B cell (primary cell): ENCODE measurements around the gene MBD6. TPM values are rescaled to one million over a fixed set of nuclear protein-coding genes. Genes with fewer than 3 reads are reported as not detected.
"Not testable (repeated sequence)": the region's sequence is repeated elsewhere in the genome, so short reads cannot be mapped to it uniquely, and the experiment has no call there.

Experiments
- ATAC-seq: fragments of 200-7000 bp; cut with Tn5 transposase; one replicate; pipeline ENCODE4 v1.10.0; 2021; ENCODE audit warnings: low read depth, mild to moderate bottlenecking, moderate number of reproducible peaks, moderate library complexity
- CTCF ChIA-PET: fragments of 350-600 bp; sonication (Branson Sonifier 250); formaldehyde crosslinking; loops from one replicate; lab custom pipeline; 2021; ENCODE audit warnings: antibody characterized with exemption, inconsistent platforms; lab: Charles Lee
- POLR2A ChIA-PET: fragments of 350-600 bp; sonication (Branson Sonifier 250); formaldehyde crosslinking; loops from one replicate; lab custom pipeline; 2021; ENCODE audit warnings: antibody characterized with exemption; lab: Charles Lee
- DNase-seq: peaks from one replicate; pipeline ENCODE4 v3.0.0; 2013
- H2AFZ ChIP-seq: 2 replicates; pipeline ENCODE4 v1.6.1; 2012; ENCODE audit warnings: mild to moderate bottlenecking, low read depth, low read length; ENCODE audit not compliant: insufficient read depth, poor library complexity, severe bottlenecking
- H3K27ac ChIP-seq, 2 donors: 1 replicate in 1 of 2; 2 replicates in 1 of 2; pipeline ENCODE4 v1.5.1; 2012 to 2013; ENCODE audit warnings: low read length in 2 of 2, mild to moderate bottlenecking in 2 of 2, moderate library complexity in 1 of 2
- H3K27me3 ChIP-seq, 4 experiments: fragments of 200-600 bp in 1 of 4; sonication (generic) in 1 of 4; replicated peaks in 1 of 4; 1 replicate in 2 of 4; 2 replicates in 2 of 4; pipeline versions ENCODE4 v1.6.1 to v1.7.0; 2013 to 2016; ENCODE audit warnings: low read length in 3 of 4, mild to moderate bottlenecking in 2 of 4, mixed read lengths in 1 of 4, moderate library complexity in 1 of 4; ENCODE audit not compliant: insufficient read depth in 4 of 4, control insufficient read depth in 3 of 4; ENCODE audit errors: control extremely low read depth in 1 of 4
- H3K36me3 ChIP-seq, 2 experiments: replicated peaks in 1 of 2; 1 replicate in 1 of 2; 2 replicates in 1 of 2; pipeline versions ENCODE4 v1.6.1 to v1.7.1; 2013; ENCODE audit warnings: low read length in 1 of 2; ENCODE audit not compliant: insufficient read depth in 2 of 2, control insufficient read depth in 1 of 2; ENCODE audit errors: control extremely low read depth in 1 of 2, extremely low read depth in 1 of 2
- H3K4me1 ChIP-seq, 2 donors: fragments of 200-600 bp in 1 of 2; sonication (generic) in 1 of 2; 1 replicate in 1 of 2; 2 replicates in 1 of 2; pipeline versions ENCODE4 v1.5.1 to v1.6.1; 2013 to 2017; ENCODE audit warnings: low read length in 2 of 2; ENCODE audit not compliant: control insufficient read depth in 2 of 2, insufficient read depth in 2 of 2
- H3K4me2 ChIP-seq: replicated peaks from 2 replicates; pipeline ENCODE3; 2012; ENCODE audit warnings: mild to moderate bottlenecking, low read depth, low read length; ENCODE audit not compliant: poor library complexity, severe bottlenecking
- H3K4me3 ChIP-seq, 5 experiments: fragments of 200-600 bp in 1 of 5; sonication (generic) in 1 of 5; 1 replicate in 3 of 5; 2 replicates in 2 of 5; pipeline versions ENCODE4 v1.5.1 to v1.7.0; 2011 to 2016; ENCODE audit warnings: low read length in 4 of 5, mild to moderate bottlenecking in 4 of 5, low read depth in 2 of 5, control low read depth in 1 of 5, moderate library complexity in 1 of 5; ENCODE audit not compliant: insufficient read depth in 1 of 5; ENCODE audit errors: control extremely low read depth in 1 of 5, extremely low read depth in 1 of 5
- H3K79me2 ChIP-seq: fragments of 200-600 bp; sonication (generic); one replicate; pipeline ENCODE4 v1.6.0; 2016; ENCODE audit warnings: low read length; ENCODE audit not compliant: control insufficient read depth, insufficient read depth
- H3K9ac ChIP-seq: fragments of 200-600 bp; sonication (generic); 2 replicates; pipeline ENCODE4 v1.6.1; 2017; ENCODE audit warnings: mild to moderate bottlenecking, low read length, moderate library complexity
- H3K9me3 ChIP-seq, 3 donors: one replicate each; pipeline versions ENCODE4 v1.6.1 to v1.7.1; 2013; ENCODE audit warnings: low read length in 2 of 3; ENCODE audit not compliant: control insufficient read depth in 2 of 3, insufficient read depth in 1 of 3; ENCODE audit errors: control extremely low read depth in 1 of 3
- H4K20me1 ChIP-seq: 2 replicates; pipeline ENCODE4 v1.6.0; 2012; ENCODE audit warnings: mild to moderate bottlenecking, low read length; ENCODE audit not compliant: insufficient read depth, control insufficient read depth, poor library complexity, severe bottlenecking
- H3K27ac Mint-ChIP-seq: one replicate; pipeline ENCODE4 v1.8.0; 2021; ENCODE audit warnings: mixed read lengths
- H3K27me3 Mint-ChIP-seq: one replicate; pipeline ENCODE4 v1.8.0; 2021; ENCODE audit warnings: mixed read lengths
- H3K4me1 Mint-ChIP-seq: one replicate; pipeline ENCODE4 v1.8.0; 2021; ENCODE audit warnings: mixed read lengths
- H3K4me3 Mint-ChIP-seq: one replicate; pipeline ENCODE4 v1.8.0; 2021; ENCODE audit warnings: mixed read lengths
- H3K9me3 Mint-ChIP-seq: one replicate; pipeline ENCODE4 v1.8.0; 2022; ENCODE audit warnings: mixed read lengths; ENCODE audit not compliant: insufficient read depth
- CTCF ChIP-seq: fragments of 200-600 bp; IDR thresholded peaks from one replicate; pipeline ENCODE4 v1.8.0; 2022; ENCODE audit warnings: antibody characterized with exemption, mild to moderate bottlenecking
- EZH2 ChIP-seq: IDR thresholded peaks from 2 replicates; pipeline ENCODE4 v1.6.1; 2012; ENCODE audit warnings: borderline replicate concordance, low read depth, mild to moderate bottlenecking, moderate library complexity, low read length; ENCODE audit not compliant: insufficient read depth, poor library complexity, severe bottlenecking
- WGBS: methylation state at CpG from one replicate; pipeline ENCODE4 v1.1.5; 2013; ENCODE audit warnings: missing lambda C conversion rate; ENCODE audit not compliant: insufficient coverage; 5-methylcytosine and 5-hydroxymethylcytosine counted together
- intact Hi-C: fragments of 100-400 bp; cut with micrococcal nuclease; formaldehyde crosslinking; loops from one replicate; pipeline ENCODE4 v1.10.0; 2022
- polyA plus RNA-seq: library from polyadenylated mRNA; depleted of rRNA; stranded (reverse); fragments of >200 nt; gene quantifications from 2 replicates; pipeline ENCODE4 v1.2.3, GENCODE V29; 2012
- total RNA-seq, 2 donors: library from RNA; stranded (reverse); fragments of 120-200 nt in 1 of 2; gene quantifications; 1 replicate in 1 of 2; 2 replicates in 1 of 2; pipeline versions ENCODE4 v1.2.3 to v1.2.4, GENCODE V29; 2013 to 2022

MBD6 gene
- total and polyA plus RNA-seq, 2 donors (not counting 1 experiment from before 2014, with no cell fraction given): 39.4 to 121 TPM

- no peaks in the 10 kb centered on the region for H3K9me3 Mint-ChIP-seq
These were observed 22.4 kb upstream of the MBD6 start for GRCh38 chr12:57500213-57500612.

DNA sequence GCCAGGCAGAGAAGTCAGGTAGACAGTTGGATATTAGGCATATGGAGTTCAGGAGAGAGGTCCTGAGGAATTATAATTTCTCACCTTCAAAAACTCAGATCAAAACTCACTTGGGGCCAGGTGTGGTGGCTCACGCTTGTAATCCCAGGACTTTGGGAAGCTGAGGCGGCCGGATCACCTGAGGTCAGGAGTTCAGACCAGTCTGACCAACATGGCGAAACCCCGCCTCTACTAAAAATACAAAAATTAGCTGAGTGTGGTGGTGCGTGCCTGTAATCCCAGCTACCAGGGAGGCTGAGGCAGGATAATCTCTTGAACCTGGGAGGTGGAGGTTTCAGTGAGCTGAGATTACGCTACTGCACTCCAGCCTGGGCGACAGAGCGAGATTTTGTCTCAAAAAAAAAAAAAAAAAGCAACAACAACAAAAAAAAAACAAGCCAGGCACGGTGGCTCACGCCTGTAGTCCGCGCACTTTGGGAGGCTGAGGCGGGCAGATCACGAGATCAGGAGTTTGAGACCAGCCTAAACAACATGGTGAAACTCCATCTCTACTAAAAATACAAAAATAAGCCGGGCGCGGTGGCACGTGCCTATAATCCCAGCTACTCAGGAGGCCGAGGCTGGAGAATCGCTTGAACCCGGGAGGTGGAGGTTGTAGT lies 20.2 kb upstream of the MBD6 start:
- WGBS: no CpG with 5 or more reads among the region's 22 CpGs
- peaks cover 32% of the 10 kb centered on the region for H3K79me2 ChIP-seq
- CTCF ChIA-PET, H3K9ac ChIP-seq, H3K4me2 ChIP-seq, H3K9me3 ChIP-seq, H3K27ac Mint-ChIP-seq, H3K4me3 ChIP-seq, H3K4me1 ChIP-seq, DNase-seq, H3K27me3 Mint-ChIP-seq, H3K4me3 Mint-ChIP-seq, intact Hi-C loops, H2AFZ ChIP-seq, H3K9me3 Mint-ChIP-seq, H3K27me3 ChIP-seq, H4K20me1 ChIP-seq, H3K27ac ChIP-seq, ATAC-seq, H3K4me1 Mint-ChIP-seq: not testable (repeated sequence)
- peaks cover 7 to 69% of the 10 kb centered on the region in 2 experiments for H3K36me3 ChIP-seq
- POLR2A ChIA-PET: interaction anchor here (0.6 to 1.0 kb wide), 3 partner anchors 10 to 23 kb away, joined by 4 to 5 read pairs (median 5); no protein-coding TSS in a partner anchor

More at GRCh38 chr12:57500213-57500612, 22.4 kb upstream of the MBD6 start:
- Histone ChIP-seq H4K20me1 (no peaks in the 10 kb centered on the region), H3K9ac (no peak overlapping the region), H2AFZ (no peak overlapping the region), H3K4me2 (no peak overlapping the region), H3K9me3 (no peaks in the 10 kb centered on the region), H3K4me1 (no peaks in the 10 kb centered on the region), H3K27ac (no peak overlapping the region), H3K79me2 (peaks cover 32% of the 10 kb centered on the region), H3K36me3 (peaks cover 7 to 71% of the 10 kb centered on the region in 2 experiments), H3K4me3 (no peak overlapping the region), H3K27me3 (no peaks in the 10 kb centered on the region)
- Mint-ChIP-seq H3K27ac (no peak overlapping the region), H3K4me3 (no peak overlapping the region), H3K4me1 (peaks cover 4% of the 10 kb centered on the region), H3K27me3 (no peaks in the 10 kb centered on the region)
- 98% methylated on average over 10 of the region's 11 CpGs for WGBS
- intact Hi-C loops: no loop called here
- ChIA-PET POLR2A (interaction anchor here (0.8 kb wide), 1 partner anchor 16 kb away, joined by 3 read pairs; no protein-coding TSS in a partner anchor), CTCF (no interaction called here)
- no peak for ATAC-seq
- no peak for TF ChIP-seq CTCF
- TF ChIP-seq EZH2: no peak
- no peak for DNase-seq

DNA sequence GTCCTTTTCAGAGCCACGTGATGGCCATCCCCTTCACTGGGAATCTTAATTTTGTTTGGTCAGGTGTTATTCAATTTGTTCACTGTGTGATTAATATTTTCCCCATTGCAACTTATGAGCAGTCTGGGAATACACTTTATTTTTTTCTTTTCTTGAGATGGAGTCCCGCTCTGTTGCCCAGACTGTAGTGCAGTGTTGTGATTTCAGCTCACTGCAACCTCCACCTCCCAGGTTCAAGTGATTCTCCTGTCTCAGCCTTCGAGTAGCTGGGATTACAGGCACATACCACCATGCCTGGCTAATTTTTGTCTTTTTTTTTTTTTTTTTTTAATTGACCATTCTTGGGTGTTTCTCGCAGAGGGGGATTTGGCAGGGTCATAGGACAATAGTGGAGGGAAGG lies 16.1 kb upstream of the MBD6 start:
- H3K27ac ChIP-seq, H3K4me3 ChIP-seq, H3K9ac ChIP-seq, intact Hi-C loops, H3K9me3 Mint-ChIP-seq, H3K27me3 Mint-ChIP-seq, H3K4me3 Mint-ChIP-seq, H2AFZ ChIP-seq, H4K20me1 ChIP-seq, DNase-seq, H3K4me1 ChIP-seq, H3K4me1 Mint-ChIP-seq, ATAC-seq, H3K9me3 ChIP-seq, H3K4me2 ChIP-seq, H3K27me3 ChIP-seq, H3K27ac Mint-ChIP-seq, POLR2A ChIA-PET: not testable (repeated sequence)
- WGBS: 17% methylated on average over 1 of the region's 4 CpGs
- CTCF ChIA-PET: interaction anchor here (0.7 kb wide), 1 partner anchor 89 kb away, joined by 3 read pairs; no protein-coding TSS in a partner anchor
- Histone ChIP-seq H3K79me2 (peaks cover 14% of the 10 kb centered on the region), H3K36me3 (peaks cover 7 to 50% of the 10 kb centered on the region in 2 experiments)
